GM19438 (cell line): ENCODE data around the gene GOLGA8B.
"Not testable (repeated sequence)": the region's sequence is repeated elsewhere in the genome, so short reads cannot be mapped to it uniquely, and the experiment has no call there.

Experiments used
- ATAC-seq: cut with Tn5 transposase; IDR thresholded peaks from one replicate; pipeline ENCODE4 v1.9.1; 2021; ENCODE audit warnings: low read depth; ENCODE audit not compliant: unreplicated experiment

The GOLGA8B gene

GRCh38 chr15:34567174-34567573, 16.3 kb downstream of the GOLGA8B start:
- ATAC-seq, result not testable (repeated sequence)

GRCh38 chr15:34564711-34565110, 18.7 kb downstream of the GOLGA8B start:
- not testable (repeated sequence) for ATAC-seq

- ATAC-seq, result not testable (repeated sequence)
These were observed 22.6 kb downstream of the GOLGA8B start for GRCh38 chr15:34560814-34561213.

GRCh38 chr15:34559764-34560163, 23.7 kb downstream of the GOLGA8B start:
- not testable (repeated sequence) for ATAC-seq

GRCh38 chr15:34555162-34555561, 28.3 kb downstream of the GOLGA8B start:
- ATAC-seq, result not testable (repeated sequence)

GRCh38 chr15:34554716-34555115, 28.7 kb downstream of the GOLGA8B start:
- not testable (repeated sequence) for ATAC-seq

GRCh38 chr15:34554126-34554525, 29.3 kb downstream of the GOLGA8B start:
- ATAC-seq, result not testable (repeated sequence)

- not testable (repeated sequence) for ATAC-seq
These were observed 33.3 kb downstream of the GOLGA8B start for GRCh38 chr15:34550129-34550528.

- not testable (repeated sequence) for ATAC-seq
These were observed 34.1 kb downstream of the GOLGA8B start for GRCh38 chr15:34549381-34549809.

- ATAC-seq, result not testable (repeated sequence)
These were observed 39.4 kb downstream of the GOLGA8B start for GRCh38 chr15:34543860-34544649.

GRCh38 chr15:34535857-34536256, 47.6 kb downstream of the GOLGA8B start:
- not testable (repeated sequence) for ATAC-seq
